Thyroid gland (tissue), 4 donors: ENCODE data around the gene TMEM256. TPM values are rescaled to one million over a fixed set of nuclear protein-coding genes. Genes with fewer than 3 reads are reported as not detected.

Experiments
- DNase-seq, 2 donors: peaks; one replicate each; pipeline ENCODE4 v3.0.0-alpha.2; 2019
- H3K27ac ChIP-seq, 3 donors: fragments of 200-600 bp; sonication (generic); 1 replicate in 2 of 3; 2 replicates in 1 of 3; pipeline ENCODE4 v1.5.1; 2016 to 2019; ENCODE audit warnings: mild to moderate bottlenecking in 1 of 3, moderate library complexity in 1 of 3
- H3K27me3 ChIP-seq: fragments of 200-600 bp; sonication (generic); one replicate; pipeline ENCODE4 v1.5.1; 2019
- H3K36me3 ChIP-seq, 2 donors: fragments of 200-600 bp; sonication (generic); one replicate each; pipeline ENCODE4 v1.5.1; 2016 to 2019
- H3K4me1 ChIP-seq, 2 donors: fragments of 200-600 bp; sonication (generic); one replicate each; pipeline ENCODE4 v1.5.1; 2017 to 2019
- H3K4me3 ChIP-seq, 3 donors: fragments of 200-600 bp; sonication (generic); replicated peaks in 1 of 3; 1 replicate in 2 of 3; 2 replicates in 1 of 3; pipeline ENCODE4 v1.5.1; 2016; ENCODE audit warnings: mild to moderate bottlenecking in 1 of 3
- H3K9me3 ChIP-seq: fragments of 200-600 bp; sonication (generic); one replicate; pipeline ENCODE4 v1.5.1; 2017
- POLR2A ChIP-seq, 2 donors: fragments of 450-650 bp; IDR thresholded peaks; one replicate each; pipeline ENCODE4 v1.6.1; 2017; ENCODE audit warnings: antibody characterized with exemption in 2 of 2, mild to moderate bottlenecking in 2 of 2, moderate library complexity in 1 of 2
- WGBS, 2 donors: methylation state at CpG; one replicate each; pipeline ENCODE4 v1.1.5; 2017; 5-methylcytosine and 5-hydroxymethylcytosine counted together
- intact Hi-C: fragments of 100-400 bp; cut with DNase I; formaldehyde crosslinking; loops from one replicate; pipeline ENCODE4 v1.15.1; 2023
- total RNA-seq, 4 donors: library from RNA; depleted of rRNA; stranded (reverse); fragments of >200 nt; gene quantifications; one replicate each; pipeline ENCODE4 v1.2.3, GENCODE V29; 2016
- TF ChIP-seq, protein P1 (sequence below), 6 experiments: fragments of 200-600 bp in 3 of 6; fragments of 450-650 bp in 3 of 6; sonication (generic) in 3 of 6; IDR thresholded peaks; one replicate each; pipeline ENCODE4 v1.5.1; 2016 to 2019; ENCODE audit warnings: antibody characterized with exemption in 6 of 6, mild to moderate bottlenecking in 2 of 6, inconsistent platforms in 1 of 6, moderate library complexity in 1 of 6

Gene TMEM256
- total RNA-seq, 4 donors from 2014 or later: 27.8 to 133 (median 35.2) TPM

DNA sequence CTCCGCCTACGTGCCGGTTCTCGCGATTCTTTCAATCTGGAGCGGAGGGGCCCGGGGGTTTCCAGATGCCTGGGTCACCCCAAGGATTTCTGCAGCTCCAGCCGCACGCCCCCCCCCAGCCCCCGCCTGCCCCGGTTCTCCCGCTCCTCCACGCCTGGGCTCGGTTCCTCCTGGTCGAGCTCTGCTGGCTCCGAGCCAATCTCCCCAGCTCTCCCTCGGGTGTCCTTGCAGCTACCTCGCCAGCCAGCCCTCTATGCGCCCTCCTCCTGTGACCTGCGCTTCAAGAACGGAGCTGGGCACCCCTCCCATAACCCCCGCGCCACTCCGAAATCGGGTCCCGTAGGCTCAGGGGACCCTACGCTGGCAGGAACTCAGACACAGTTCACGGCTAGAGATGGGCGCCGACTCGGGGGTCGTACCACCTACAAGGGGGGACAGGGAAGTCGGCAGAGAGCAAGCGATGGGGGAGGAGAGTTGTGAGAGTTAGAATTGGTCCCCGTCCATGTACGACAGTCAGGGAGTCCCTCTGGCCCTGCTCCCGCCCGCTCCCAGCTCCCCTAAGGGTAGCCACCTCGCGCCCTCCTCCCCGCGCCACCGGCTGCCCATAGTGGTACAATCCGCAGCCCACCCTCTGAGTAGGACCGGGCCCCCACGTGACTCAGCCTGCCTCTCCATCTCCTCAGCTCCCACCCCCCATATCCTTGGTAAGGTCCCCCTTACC is 36.4 kb upstream of the TMEM256 start:
- no peaks in the 10 kb centered on the region for H3K36me3 ChIP-seq
- peak; percentile 94 to 95 for DNase-seq
- peak overlapping the region in 2 of 3 donors; percentile 69 to 82 for H3K27ac ChIP-seq
- H3K27me3 ChIP-seq: no peaks in the 10 kb centered on the region
- peak overlapping the region in 2 of 3 donors; percentile 42 to 51 for H3K4me3 ChIP-seq
- intact Hi-C loops: loop anchor here (5.0 kb wide), 1 partner anchor 37 kb away; the partner anchor contains the start of gene ZBTB4
- WGBS, 2 donors: 2% methylated on average over 28 to 37 of the region's 46 CpGs
- peaks cover 35 to 58% of the 10 kb centered on the region in 2 donors for H3K4me1 ChIP-seq
- H3K9me3 ChIP-seq: no peaks in the 10 kb centered on the region
- TF ChIP-seq, protein P1, sequence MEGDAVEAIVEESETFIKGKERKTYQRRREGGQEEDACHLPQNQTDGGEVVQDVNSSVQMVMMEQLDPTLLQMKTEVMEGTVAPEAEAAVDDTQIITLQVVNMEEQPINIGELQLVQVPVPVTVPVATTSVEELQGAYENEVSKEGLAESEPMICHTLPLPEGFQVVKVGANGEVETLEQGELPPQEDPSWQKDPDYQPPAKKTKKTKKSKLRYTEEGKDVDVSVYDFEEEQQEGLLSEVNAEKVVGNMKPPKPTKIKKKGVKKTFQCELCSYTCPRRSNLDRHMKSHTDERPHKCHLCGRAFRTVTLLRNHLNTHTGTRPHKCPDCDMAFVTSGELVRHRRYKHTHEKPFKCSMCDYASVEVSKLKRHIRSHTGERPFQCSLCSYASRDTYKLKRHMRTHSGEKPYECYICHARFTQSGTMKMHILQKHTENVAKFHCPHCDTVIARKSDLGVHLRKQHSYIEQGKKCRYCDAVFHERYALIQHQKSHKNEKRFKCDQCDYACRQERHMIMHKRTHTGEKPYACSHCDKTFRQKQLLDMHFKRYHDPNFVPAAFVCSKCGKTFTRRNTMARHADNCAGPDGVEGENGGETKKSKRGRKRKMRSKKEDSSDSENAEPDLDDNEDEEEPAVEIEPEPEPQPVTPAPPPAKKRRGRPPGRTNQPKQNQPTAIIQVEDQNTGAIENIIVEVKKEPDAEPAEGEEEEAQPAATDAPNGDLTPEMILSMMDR (IDR thresholded peaks at IDR 0.05): peak in 1 of 6 experiments; percentile 9
- peak in 1 of 2 donors; percentile 36 for TF ChIP-seq POLR2A (IDR thresholded peaks at IDR 0.05)

DNA sequence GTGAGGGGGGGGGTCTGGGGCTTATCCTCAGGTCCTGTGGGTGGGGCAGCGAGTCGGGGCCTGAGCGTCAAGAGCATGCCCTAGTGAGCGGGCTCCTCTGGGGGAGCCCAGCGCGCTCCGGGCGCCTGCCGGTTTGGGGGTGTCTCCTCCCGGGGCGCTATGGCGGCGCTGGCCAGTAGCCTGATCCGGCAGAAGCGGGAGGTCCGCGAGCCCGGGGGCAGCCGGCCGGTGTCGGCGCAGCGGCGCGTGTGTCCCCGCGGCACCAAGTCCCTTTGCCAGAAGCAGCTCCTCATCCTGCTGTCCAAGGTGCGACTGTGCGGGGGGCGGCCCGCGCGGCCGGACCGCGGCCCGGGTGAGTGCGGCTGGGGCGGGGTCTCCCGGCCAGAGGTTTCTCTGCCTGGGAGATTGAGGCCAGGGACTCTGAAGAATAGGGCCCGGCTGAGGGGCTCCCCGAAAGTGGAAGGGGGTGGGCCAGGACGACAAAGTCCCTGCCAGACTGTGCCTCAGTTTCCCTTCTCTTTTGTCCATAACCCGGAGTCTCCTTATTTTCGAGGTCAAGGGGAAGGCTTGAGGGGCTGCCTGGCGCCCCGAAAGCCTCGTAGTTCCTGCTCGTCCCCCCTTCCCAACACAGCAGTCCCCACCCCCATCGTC is 35.7 kb upstream of the TMEM256 start, which contains the start of gene FGF11:
Gene FGF11, plus strand, starts transcription at position 51 of the 651 bp plus-strand sequence. Its CDS starts 109 bp downstream, at position 160.
- intact Hi-C loops: loop anchor here (5.0 kb wide), 3 partner anchors 38 to 123 kb away; partner anchors contain the start of genes KCTD11, SENP3 and ZBTB4
- 2% methylated on average over 14 to 23 of the region's 50 CpGs for WGBS, 2 donors
- Histone ChIP-seq H3K27ac (peak within 1 kb of the TSS in 2 of 3 donors; percentile 69 to 82), H3K9me3 (no peaks in the 10 kb centered on the region), H3K36me3 (no peaks in the 10 kb centered on the region), H3K4me1 (peaks cover 31 to 53% of the 10 kb centered on the region in 2 donors), H3K4me3 (peak within 1 kb of the TSS in 2 of 3 donors; percentile 42 to 51), H3K27me3 (no peaks in the 10 kb centered on the region)
- DNase-seq: peak; percentile 19 to 24
- TF ChIP-seq POLR2A (IDR thresholded peaks at IDR 0.05): no peak
- TF ChIP-seq, protein P1 (IDR thresholded peaks at IDR 0.05): no peak

DNA sequence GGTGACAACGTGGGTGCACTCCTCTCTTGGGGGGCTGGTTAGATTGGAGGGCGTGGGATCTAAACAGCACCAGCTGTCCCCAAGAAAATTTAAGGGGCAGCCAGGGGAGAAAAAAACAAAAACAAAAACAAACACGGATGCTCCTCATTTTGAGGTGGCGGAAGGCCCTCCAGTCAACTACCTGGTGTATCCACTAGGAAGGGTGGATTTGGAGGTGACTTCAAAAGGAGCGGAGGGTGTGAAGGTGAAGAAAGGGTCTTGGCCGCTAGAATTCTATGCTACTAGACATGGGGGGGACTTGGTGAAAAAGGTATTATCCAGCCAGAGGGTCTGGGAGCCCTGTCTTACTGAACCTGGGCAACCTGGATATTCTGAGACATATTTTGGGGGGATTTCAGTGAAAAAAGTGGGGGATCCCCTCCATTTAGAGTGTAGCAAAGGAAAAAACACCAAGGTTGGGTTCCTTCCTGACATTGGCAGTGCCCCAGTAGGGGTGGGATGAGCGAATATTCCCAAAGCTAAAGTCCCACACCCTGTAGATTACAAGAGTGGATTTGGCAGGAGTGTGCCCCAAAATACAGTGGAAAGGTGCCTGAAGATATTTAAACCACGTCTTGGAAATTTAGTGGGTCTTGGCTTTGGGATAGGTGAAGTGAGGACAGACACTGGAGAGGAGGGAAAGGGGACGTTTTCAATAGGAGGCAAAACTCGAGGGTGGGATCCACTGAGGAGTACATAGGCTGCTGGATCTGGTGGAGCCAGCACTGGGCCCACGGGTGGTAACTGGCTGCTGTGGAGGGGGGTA is 35.0 kb upstream of the TMEM256 start:
- no peaks in the 10 kb centered on the region for H3K9me3 ChIP-seq
- DNase-seq: no peak
- 41 to 44% methylated on average over 11 of the region's 11 CpGs for WGBS, 2 donors
- no peaks in the 10 kb centered on the region for H3K36me3 ChIP-seq
- H3K4me1 ChIP-seq: peaks cover 31 to 51% of the 10 kb centered on the region in 2 donors
- intact Hi-C loops: loop anchor here (5.0 kb wide), 2 partner anchors 87 to 123 kb away; partner anchors contain the start of genes KCTD11 and SENP3
- no peaks in the 10 kb centered on the region for H3K27me3 ChIP-seq
- H3K4me3 ChIP-seq: peak overlapping the region in 1 of 3 donors; percentile 51
- H3K27ac ChIP-seq: peak overlapping the region in 1 of 3 donors; percentile 63
- no peak for TF ChIP-seq POLR2A (IDR thresholded peaks at IDR 0.05)
- TF ChIP-seq, protein P1 (IDR thresholded peaks at IDR 0.05): no peak

DNA sequence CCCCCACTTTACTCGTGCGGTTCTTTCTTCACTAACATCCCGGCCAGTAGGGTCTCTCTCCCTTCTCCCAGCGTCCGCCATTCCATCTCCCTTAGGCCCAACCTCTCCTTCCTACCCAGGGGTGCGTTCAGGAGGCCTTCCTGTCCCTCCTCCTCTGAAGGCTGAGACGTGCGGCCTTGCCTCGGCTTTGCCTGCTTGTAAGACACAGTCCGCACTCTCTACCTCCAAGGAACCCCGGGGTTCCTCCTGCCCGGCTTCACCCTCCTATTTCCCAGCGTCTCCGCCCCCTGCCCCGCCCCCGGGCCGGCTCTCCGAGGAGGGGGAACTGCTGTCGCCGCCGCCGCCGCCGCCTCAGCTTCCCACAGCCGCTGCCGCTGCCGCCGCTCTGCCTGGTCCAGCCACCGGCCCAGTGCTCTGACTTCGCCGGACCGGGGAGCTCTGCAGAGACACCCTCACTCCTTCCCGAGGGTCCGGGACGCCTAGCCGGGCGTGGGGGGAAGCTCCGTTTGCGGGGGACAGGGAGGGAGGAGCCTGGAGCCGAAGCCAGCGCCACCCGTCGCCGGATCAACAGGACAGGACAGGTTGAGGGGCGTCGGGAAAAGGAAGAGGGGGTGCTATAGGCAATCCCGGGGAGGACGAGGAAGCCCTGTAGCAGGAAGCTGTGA is 34.2 kb upstream of the TMEM256 start:
- intact Hi-C loops: loop anchor here (5.0 kb wide), 2 partner anchors 86 to 124 kb away; partner anchors contain the start of genes KCTD11 and SENP3
- Histone ChIP-seq H3K27me3 (no peaks in the 10 kb centered on the region), H3K9me3 (no peaks in the 10 kb centered on the region), H3K4me3 (peak overlapping the region in 2 of 3 donors; percentile 25 to 38), H3K4me1 (peaks cover 31 to 51% of the 10 kb centered on the region in 2 donors), H3K27ac (peak overlapping the region; percentile 48 to 67 (median 63)), H3K36me3 (no peaks in the 10 kb centered on the region)
- peak; percentile 80 to 82 for DNase-seq
- WGBS, 2 donors: 10% methylated on average over 43 to 46 of the region's 48 CpGs
- peak in 1 of 2 donors; percentile 57 for TF ChIP-seq POLR2A (IDR thresholded peaks at IDR 0.05)
- TF ChIP-seq, protein P1 (IDR thresholded peaks at IDR 0.05): no peak
